SIG-M5 (cell line): ENCODE measurements around the gene PROM2.
"Not testable (repeated sequence)": the region's sequence is repeated elsewhere in the genome, so short reads cannot be mapped to it uniquely, and the experiment has no call there.

Experiments
- DNase-seq: peaks from one replicate; lab custom pipeline; 2025; lab: John Stamatoyannopoulos, UW

PROM2 gene

DNA sequence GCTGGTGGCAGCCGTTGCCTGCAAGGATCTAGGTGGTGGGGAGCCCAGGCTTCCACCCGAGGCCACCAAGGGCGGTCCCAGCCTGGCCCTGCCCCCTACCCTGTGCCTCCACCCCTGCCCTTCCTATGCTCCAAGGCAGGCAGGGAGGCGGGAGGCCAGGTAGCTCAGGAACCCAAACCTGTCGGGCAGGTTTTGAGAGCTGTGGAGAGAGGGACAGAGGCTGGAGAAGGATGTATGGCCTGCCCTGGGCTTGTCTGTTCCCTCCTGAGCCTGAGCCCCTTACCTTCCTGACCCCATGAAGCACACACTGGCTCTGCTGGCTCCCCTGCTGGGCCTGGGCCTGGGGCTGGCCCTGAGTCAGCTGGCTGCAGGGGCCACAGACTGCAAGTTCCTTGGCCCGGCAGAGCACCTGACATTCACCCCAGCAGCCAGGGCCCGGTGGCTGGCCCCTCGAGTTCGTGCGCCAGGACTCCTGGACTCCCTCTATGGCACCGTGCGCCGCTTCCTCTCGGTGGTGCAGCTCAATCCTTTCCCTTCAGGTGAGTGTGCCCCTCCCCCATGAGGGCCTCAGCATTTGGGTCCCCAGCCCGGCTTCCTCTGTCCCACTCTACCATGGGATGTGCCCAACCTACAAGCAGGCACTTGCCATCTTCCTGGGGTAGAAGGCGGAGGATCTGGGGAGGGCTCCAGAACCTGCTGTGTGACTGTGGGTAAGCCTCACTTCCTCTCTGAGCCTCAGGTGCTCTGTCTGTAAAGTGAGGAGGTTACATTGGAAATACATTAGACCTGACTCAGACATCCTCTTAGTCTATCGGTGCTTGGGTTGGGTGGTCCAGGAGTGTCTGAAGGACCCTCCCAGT lies at the start of gene PROM2:
PROM2 (plus strand) TSS at position 159 of the 860 bp plus-strand sequence; CDS start at position 296, 137 bp downstream.
- DNase-seq, result no peak

GRCh38 chr2:95225658-95226057 lies 48.6 kb upstream of the PROM2 start:
- no peak for DNase-seq

GRCh38 chr2:95231723-95232122 lies 42.5 kb upstream of the PROM2 start:
- no peak for DNase-seq

GRCh38 chr2:95232232-95232631 lies 42.0 kb upstream of the PROM2 start:
- DNase-seq, result no peak

DNA sequence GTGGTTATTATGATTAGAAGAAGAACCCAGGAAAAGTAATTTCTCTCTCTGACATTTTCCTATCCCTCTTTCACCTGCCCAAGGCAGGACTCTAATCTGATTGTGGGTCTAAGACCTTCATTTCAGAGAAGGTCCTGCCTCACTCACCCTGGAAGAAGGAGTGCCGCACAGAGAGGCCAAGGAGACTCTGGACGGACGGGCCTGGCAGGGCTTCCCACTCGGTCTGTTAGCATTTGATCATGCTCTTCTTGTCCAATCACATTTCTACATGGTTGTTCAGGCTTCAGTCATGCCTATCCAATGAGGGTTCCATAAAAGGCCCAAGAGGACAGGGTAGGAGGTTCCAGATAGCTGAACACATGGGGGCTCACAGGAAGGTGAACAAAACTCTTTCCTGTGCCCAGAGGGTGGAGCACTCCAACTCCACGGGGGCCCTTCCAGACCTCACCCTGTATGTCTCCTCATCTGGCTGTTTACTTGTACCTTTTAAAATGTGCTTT lies 39.9 kb upstream of the PROM2 start:
- no peak for DNase-seq

GRCh38 chr2:95234816-95235215 lies 39.4 kb upstream of the PROM2 start:
- DNase-seq, result no peak

- no peak for DNase-seq
Measured at GRCh38 chr2:95238131-95238530, 36.1 kb upstream of the PROM2 start.

GRCh38 chr2:95240091-95240490 lies 34.2 kb upstream of the PROM2 start:
- DNase-seq, result no peak

GRCh38 chr2:95240556-95240955 lies 33.7 kb upstream of the PROM2 start:
- DNase-seq, result no peak

- DNase-seq, result not testable (repeated sequence)
Measured at GRCh38 chr2:95242084-95242483, 32.2 kb upstream of the PROM2 start.

GRCh38 chr2:95258271-95258670 lies 16.0 kb upstream of the PROM2 start:
- no peak for DNase-seq

GRCh38 chr2:95260028-95261023 lies 13.9 kb upstream of the PROM2 start:
- DNase-seq, result no peak

- DNase-seq, result no peak
Measured at GRCh38 chr2:95261602-95262001, 12.6 kb upstream of the PROM2 start.

DNA sequence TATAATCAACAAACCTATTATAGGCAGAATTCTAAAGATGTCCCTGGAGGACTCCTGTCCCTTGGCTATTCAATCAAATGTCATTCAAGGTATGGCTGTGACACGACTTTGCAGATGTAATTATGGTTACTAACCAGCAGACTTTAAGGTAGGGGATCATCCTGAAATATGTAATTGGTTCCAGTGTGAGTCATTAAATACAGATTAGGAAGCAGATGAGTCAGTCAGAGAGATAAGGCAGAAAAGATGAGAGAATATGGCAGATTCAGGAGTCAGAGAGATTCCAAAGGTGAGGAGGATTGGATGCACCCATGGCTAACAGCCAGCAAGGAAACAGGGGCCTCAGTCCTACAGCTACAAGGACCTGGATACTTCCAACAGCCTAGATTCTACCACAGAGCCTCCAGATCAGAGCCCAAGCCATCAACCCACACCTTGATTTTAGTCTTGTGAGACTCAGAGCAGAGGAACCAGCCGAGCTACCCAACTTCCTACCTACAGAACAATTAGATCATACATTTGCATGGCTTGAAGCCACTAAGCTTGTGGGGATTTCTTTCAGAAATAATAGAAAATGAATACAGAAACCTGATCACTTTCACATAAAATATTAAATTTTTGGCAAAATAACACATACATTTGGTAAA lies 11.2 kb upstream of the PROM2 start:
- DNase-seq, result no peak

DNA sequence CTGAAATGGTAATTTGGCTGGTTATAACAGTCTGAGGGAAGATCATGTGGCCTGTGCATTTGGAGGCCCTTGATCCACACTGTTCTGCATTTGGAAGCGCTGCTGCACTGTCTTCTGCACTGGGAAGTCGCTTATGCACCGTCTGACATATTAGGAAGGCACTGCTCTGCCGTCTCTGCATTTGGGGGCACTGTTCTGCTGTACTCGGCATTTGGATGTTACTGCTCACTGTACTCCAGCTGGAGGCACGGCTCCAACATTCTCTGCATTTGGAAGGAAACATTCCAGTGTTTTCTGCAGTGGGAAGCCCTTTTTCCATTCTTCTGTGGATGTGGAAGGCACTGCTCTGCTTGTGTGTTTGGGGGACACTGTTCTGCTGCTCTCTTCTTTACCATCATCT lies 9.6 kb upstream of the PROM2 start:
- DNase-seq, result no peak

DNA sequence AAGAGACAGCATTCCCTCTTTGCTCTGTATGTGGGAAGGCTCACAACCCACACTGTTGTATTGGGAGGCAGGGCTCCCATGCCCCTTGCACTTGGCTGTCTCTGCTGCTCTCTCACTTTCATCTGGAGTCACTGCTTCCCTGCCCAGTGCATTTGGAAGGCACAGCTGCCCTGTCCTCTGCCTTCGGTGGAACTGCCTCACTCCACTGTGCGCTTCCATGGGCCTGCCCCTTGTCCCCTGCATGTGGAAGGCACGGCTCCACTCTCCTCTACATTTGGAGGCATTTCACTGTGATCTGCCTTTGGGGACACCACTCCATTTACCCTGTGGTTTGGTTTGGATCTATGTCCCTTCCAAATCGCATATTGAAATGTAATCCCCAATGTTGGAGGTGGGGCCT lies 9.1 kb upstream of the PROM2 start:
- DNase-seq, result no peak

- DNase-seq, result no peak
Measured at GRCh38 chr2:95266781-95267430, 7.3 kb upstream of the PROM2 start.

DNA sequence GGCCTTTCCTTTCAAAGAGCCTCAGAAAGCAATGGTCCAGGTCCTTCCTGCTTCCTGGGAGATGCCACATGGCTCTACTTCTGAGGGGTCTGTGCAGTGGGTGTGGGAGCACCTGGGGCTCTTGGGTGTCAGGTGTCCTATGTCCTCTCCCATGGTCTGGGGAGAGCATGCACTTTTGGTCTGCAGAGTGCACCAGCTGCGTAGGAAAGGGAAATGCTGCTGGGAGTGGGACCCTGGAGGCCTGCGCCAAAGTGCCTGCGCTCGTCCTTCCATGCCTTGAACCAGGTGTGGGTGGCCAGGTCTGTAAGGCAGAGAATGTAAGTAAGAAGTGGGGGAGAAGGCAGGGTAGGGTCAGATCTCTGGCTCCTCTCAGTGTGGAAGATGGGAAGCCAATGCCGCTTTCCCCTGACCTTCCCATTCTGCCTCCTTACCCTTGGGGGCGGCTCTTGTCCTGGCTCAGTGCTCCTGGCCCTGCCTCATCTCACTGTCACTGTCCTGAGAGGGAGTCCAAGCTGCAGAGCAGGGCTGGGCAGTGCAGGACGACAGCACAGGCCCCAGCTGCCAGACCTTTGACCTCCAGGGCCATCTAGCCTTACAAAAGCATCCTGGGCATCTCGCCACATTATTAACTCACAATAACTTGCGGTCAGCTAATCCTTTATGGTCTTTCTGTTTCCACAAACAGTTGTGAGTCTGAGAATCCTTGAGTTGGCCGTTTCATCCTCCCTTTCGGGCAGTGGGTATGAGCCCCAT lies 6.6 kb upstream of the PROM2 start:
- no peak for DNase-seq

DNA sequence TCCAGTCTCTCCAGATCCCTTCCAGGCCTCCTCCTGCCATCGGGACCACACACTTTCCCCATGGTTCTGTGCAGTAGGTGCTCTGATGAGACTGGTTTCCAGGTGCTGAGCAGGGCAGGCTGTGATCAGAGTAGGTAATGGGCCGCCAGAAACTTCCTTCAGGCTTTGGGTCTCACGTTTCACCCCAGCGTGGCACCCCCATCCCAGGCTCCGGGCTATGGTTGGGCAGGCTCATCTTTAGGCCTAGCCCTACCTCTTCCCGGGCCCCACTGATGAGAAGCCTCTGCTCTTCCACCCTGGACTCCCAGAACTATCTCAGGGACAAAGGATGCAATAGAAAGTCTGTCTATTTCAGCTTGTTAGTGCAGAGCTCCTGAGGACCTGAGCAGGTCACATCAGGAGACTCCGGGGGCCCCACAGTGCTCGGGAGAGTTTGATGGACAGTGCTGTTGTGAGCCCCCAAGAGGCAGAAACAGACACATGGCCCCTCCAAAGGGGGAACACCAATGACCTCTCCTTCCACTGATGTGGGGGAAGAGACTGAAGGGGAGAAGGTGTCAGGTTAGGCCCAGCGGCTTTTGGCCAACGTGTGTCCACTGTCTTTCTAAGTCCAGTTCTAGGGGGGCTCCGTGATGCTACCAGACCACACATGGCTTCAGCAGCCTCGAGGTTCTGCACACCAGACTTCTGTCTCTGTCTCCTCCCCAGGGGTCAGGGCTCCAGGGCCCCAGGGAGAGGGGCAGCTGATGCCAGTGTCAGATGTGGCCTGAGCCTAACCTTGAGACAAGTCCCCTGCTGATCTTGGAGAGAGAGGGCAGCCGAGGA lies 5.8 kb upstream of the PROM2 start:
- DNase-seq, result no peak
